GM10847 (cell line): ENCODE data around the gene SLC17A5.

Source experiments
- POLR2A ChIP-seq: IDR thresholded peaks from 2 replicates; pipeline ENCODE4 v1.6.1; 2011; ENCODE audit not compliant: insufficient read length; ENCODE audit errors: extremely low read depth

SLC17A5 gene, protein sequence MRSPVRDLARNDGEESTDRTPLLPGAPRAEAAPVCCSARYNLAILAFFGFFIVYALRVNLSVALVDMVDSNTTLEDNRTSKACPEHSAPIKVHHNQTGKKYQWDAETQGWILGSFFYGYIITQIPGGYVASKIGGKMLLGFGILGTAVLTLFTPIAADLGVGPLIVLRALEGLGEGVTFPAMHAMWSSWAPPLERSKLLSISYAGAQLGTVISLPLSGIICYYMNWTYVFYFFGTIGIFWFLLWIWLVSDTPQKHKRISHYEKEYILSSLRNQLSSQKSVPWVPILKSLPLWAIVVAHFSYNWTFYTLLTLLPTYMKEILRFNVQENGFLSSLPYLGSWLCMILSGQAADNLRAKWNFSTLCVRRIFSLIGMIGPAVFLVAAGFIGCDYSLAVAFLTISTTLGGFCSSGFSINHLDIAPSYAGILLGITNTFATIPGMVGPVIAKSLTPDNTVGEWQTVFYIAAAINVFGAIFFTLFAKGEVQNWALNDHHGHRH

GRCh38 chr6:73653571-73654424 is at the start of gene SLC17A5:
SLC17A5 (minus strand) TSS chr6:73653992; CDS start chr6:73653886, 106 bp downstream.
- peak; percentile 76 for TF ChIP-seq POLR2A

- no peak for TF ChIP-seq POLR2A
Measured at GRCh38 chr6:73703466-73703865, 49.7 kb upstream of the SLC17A5 start.

- TF ChIP-seq POLR2A: no peak
Measured at GRCh38 chr6:73702444-73702843, 48.7 kb upstream of the SLC17A5 start.

DNA sequence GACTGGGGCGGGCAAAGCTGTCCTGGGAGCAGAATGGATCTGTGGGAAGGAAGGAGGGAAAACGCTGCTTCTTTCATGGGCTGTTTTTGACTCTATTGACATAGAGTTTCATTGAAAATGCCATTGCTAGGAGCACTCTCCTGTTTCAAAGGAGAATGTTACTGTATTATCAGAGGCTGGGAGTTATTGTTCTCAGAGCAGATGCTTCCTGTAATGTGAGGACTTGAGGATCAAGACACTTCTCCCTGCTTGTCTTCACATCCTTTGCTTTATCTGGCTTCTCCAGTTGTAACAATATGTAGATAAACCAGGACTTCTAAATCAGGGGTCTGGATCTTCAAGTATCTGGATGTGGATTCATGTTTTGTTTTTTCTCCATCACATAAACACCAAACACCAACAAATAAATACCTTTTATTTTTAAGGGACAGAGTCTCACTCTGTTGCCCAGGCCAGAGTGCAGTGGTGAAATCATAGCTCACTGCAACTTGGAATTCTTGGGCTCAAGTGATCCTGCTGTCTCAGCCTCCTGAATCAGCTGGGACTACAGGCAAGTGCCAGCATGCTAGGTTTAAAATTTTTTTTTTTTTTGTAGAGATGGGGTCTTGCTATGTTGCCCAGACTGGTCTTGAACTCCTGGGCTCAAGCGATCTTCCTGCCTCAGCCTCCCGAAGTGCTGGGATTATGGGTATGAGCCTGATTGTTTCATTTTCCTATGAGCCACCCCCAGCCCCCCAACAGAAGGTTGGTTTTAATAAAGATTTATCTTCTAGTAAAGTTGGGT is 46.1 kb upstream of the SLC17A5 start:
- TF ChIP-seq POLR2A: no peak

DNA sequence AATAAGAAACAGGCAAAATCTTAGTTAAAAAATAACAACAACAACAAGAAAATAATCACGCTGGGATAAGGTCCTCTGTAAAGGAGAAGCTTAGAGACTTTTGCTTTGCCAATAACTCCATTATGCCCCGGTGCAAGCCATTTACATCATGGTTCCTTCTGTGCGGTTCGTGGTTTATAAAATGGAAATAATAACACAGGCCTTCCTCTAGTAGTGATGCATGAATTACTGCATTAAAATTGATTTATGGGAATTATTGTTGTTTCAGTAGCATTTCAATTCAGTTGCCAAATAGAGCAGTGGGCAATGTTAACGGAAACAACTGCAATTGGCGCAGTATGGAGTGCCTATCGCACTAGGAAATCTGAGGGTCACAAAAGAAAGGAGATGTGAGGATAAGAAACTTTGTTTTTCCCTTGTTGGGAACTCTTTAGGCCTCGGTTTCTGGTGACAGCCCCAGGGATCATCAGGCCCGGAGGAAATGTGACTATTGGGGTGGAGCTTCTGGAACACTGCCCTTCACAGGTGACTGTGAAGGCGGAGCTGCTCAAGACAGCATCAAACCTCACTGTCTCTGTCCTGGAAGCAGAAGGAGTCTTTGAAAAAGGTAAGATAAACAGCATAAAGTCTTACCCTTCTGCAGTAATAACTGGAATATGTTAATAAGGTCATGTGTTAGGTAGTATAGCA is 43.3 kb upstream of the SLC17A5 start:
- TF ChIP-seq POLR2A: no peak

DNA sequence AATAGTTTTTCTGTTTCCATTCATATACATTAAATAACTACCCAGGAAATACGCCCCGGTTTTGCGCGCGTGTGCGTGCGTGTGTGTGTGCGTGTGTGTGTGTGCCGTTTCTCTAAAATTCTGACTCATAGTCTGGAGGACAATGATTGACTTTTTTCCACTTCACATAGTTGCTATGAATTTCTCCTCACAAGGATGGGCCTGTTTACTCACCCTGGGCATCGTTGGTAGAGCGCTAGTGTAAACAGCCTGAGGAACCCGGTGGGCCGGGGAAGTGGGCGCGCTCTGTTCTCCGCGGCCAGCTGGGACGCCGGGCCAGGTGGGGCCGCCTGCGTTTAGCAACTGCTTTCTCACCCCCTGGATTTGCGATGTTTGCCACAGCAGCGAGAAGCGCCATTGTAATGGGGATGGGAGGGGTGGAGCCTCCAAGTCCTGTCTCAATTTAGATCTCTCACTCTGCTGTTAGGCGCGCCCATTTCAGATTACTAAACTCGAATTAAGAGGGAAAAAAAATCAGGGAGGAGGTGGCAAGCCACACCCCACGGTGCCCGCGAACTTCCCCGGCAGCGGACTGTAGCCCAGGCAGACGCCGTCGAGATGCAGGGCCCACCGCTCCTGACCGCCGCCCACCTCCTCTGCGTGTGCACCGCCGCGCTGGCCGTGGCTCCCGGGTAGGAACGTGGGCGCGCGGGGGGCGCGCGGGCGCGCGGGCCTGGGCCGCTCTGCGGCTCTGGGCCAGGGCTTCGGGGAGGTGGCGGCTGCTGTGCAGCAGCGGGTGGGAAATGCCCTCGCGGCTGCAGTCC is 42.0 kb upstream of the SLC17A5 start, which contains the start of gene CD109:
Gene CD109, plus strand, starts transcription at position 585 of the 803 bp plus-strand sequence. Its CDS starts 13 bp downstream, at position 598.
- TF ChIP-seq POLR2A: no peak

- TF ChIP-seq POLR2A: no peak
Measured at GRCh38 chr6:73694711-73695411, 41.1 kb upstream of the SLC17A5 start.

DNA sequence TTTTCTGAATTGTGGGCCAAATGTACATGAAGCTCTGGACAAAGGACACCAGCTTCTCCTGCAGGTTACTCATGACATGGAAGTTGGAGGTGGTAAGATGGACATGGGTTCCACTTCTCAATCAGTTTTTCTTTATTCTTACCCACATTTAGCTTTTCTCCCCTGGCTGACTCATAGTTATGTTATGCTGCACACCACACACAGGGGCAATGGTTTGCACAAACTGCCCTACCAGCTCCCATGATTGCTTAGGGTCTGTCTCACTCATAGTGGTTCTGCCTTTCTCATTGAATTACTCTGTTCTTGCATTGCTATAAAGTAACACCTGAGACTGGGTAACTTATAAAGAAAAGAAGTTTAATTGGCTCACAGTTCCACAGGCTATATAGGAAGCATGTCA is 37.7 kb upstream of the SLC17A5 start:
- TF ChIP-seq POLR2A: no peak

DNA sequence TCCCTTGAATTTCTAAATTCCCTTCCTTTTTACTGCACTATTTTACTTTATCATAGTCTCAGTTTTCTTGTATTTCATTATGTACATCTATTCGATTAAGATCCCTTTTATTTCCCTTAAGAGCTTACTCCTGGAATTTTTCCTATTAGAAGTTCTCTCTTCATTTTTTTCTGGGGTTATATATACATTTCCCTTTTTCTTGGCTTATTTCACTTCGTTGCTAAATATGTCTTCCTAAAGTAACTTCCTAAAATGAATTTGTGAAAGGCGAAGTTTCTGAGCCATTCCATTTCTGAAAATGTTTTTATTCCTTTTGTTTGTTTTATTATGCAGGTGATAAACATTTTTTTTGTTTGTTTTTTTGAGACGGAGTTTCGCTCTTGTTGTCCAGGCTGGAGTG is 36.3 kb upstream of the SLC17A5 start:
- no peak for TF ChIP-seq POLR2A

DNA sequence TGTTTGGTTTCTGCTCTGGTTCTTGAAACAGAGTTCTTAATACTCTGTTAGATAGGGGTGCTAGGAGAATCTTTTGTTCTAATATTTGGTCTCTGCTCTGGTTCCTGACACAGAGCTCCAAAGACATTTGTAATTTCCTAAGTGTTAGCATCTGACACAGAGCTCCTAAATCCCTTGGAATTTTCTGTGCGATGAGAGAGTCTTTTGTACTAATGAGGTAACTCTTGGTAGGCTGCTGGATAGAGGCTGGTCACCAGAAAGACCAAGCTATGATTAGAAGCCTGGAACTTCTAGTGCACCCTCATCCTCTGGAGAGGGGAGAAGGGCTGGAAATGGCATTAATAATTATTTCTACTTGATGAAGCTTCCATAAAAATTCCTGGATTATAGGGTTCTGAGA is 34.6 kb upstream of the SLC17A5 start:
- TF ChIP-seq POLR2A: no peak

- no peak for TF ChIP-seq POLR2A
Measured at GRCh38 chr6:73680289-73680918, 26.6 kb upstream of the SLC17A5 start.

DNA sequence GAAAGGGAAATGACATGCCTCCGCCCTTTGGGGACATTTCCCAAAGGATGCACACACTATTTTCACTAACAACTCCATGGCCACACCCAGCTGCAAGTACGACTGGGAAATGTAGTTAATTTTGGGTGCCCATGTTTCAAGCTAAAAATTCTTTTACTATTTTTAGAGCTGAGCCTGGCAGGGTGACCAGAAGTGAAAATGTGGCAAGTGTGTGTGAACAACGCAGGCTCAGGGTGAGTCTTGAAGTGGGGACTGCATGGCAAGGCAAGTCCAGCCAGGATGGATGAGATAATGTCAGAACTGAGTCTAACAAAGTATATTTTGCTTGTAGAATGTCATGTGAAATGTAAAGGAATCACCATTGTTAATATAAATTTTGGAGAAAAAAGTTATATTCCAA is 25.2 kb upstream of the SLC17A5 start:
- TF ChIP-seq POLR2A: no peak
